Endometrial microvascular endothelial cells (primary cell): ENCODE measurements around the gene RORC. TPM values are rescaled to one million over a fixed set of nuclear protein-coding genes. Genes with fewer than 3 reads are reported as not detected.

ENCODE experiments used
- in situ Hi-C: cut with HindIII; loops from 2 replicates; pipeline ENCODE4 v1.10.0; 2017; ENCODE audit warnings: low sequenced_read_pairs, low pct_unique_long_range_greater_than_20kb; ENCODE audit errors: inconsistent ontology term
- total RNA-seq: library from RNA; depleted of rRNA; stranded (reverse); fragments of >200 nt; gene quantifications from one replicate; pipeline ENCODE4 v1.2.3, GENCODE V29; 2015; ENCODE audit errors: inconsistent ontology term

RORC gene
- total RNA-seq, 1 donor from 2014 or later: not detected

DNA sequence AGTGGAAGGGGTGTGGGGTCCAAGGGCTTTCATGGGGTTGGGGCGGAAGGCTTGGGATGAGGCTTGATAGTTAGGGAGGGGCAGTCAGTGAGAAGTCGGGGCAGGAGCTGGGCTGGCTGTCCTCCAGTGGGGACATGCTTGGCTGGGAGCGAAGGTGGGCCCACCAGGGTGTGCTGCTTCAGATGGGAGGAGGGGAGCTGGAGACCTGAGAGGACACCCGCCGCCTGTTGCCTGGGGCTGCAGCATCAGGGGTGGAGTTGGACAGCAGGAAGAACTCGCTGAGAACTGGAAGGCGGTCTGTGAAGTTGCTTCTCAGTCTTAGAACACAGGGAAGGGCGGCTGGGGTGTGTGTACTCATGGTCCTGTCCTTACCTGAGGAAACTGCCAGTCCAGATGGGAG is 20.3 kb upstream of the RORC start:
- in situ Hi-C loops: no loop called here

GRCh38 chr1:151849871-151850270 is 18.3 kb upstream of the RORC start:
- in situ Hi-C loops: loop anchor here (10.0 kb wide), 1 partner anchor 215 kb away; no protein-coding TSS in a partner anchor

DNA sequence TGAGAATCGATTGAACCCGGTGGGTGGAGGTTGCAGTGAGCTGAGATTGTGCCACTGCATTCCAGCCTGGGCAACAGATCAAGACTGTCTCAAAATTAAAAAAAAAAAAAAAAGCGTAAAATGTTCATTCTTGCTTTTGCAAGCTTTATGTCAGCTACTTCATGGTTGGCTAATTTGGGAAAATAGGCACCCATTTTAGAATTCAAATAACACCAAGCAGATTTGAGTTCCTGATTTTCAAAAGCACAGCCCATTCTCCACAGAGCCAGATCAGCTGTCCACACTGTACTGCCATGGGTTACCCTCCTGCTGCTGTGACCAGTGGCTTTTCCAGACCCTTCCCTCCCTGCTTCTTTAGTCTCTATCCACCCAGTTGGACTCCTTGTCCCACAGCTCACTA is 17.5 kb upstream of the RORC start:
- in situ Hi-C loops: loop anchor here (10.0 kb wide), 1 partner anchor 214 kb away; no protein-coding TSS in a partner anchor

- in situ Hi-C loops: loop anchor here (10.0 kb wide), 1 partner anchor 213 kb away; no protein-coding TSS in a partner anchor
Measured at GRCh38 chr1:151847867-151848596, 16.4 kb upstream of the RORC start.

DNA sequence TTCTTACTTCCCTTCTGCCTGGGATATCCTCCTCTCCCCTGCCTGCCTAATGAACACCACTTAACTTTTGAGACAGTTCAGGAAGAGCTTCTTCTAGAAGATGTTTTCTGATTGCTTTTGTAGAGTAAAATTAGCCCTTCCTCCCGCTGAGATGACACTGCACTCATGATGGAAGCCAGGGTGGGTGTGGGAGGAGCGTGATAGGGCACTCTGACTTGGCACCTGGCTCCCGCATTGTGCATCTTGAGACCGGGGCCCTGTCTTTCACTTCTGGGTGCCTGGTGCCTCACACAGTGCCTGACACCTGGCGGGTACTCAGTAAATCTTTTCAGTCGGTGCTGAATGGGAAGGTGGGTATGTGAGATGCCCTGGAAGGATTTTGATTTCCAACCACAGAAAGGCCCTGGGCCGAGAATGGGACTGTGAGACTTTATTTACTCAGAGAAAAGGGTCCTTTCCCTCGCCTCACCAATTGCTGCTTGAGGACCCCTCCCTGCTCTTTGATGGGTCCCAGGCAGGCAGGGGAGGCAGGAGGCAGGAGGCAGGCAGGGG is 15.2 kb upstream of the RORC start:
- in situ Hi-C loops: loop anchor here (10.0 kb wide), 1 partner anchor 212 kb away; no protein-coding TSS in a partner anchor

DNA sequence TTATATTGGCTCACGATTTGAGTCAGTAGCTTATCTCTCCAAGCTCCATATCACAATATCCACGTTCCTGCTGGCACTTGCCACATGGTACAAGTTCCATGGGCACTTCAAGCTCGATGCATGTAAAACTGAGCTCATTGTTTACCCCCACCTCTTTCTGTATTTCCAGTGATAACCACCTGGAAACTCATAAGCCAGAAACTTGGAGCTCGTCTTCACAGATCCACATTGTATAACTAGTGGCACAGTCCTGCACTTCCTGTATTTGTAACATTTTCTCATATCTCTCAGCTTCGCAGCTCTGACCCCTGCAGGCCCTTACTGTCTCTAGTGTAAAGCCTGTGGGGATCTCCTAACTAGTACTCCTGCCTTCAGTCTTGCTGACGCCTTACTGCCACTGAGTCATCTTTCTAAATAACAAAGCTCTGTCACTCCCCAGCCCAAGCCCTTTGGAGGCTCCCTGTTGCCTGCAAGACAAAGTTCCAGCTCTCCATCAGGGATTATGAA is 14.5 kb upstream of the RORC start:
- in situ Hi-C loops: loop anchor here (10.0 kb wide), 1 partner anchor 211 kb away; no protein-coding TSS in a partner anchor

- in situ Hi-C loops: loop anchor here (10.0 kb wide), 1 partner anchor 209 kb away; no protein-coding TSS in a partner anchor
Measured at GRCh38 chr1:151843398-151843797, 11.8 kb upstream of the RORC start.

DNA sequence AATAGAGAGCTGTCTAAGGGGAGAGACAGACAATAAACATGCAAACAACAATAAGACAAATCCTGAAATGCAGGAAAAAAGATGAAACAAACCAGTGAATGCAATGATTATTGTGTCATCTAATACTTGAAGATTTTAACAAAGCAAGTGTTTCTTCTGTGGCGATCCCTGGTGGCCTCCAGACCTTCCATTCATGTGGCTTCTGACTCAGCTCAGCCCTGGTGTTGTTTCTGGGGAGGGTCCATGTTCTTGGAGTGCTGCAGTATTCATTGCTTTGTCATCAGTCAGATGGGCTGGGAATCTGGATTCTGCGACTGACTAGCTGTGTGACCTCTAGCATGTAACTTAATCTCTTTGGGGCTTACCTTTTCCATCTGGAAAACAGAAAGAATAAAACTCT is 9.5 kb upstream of the RORC start:
- in situ Hi-C loops: loop anchor here (10.0 kb wide), 1 partner anchor 206 kb away; no protein-coding TSS in a partner anchor

DNA sequence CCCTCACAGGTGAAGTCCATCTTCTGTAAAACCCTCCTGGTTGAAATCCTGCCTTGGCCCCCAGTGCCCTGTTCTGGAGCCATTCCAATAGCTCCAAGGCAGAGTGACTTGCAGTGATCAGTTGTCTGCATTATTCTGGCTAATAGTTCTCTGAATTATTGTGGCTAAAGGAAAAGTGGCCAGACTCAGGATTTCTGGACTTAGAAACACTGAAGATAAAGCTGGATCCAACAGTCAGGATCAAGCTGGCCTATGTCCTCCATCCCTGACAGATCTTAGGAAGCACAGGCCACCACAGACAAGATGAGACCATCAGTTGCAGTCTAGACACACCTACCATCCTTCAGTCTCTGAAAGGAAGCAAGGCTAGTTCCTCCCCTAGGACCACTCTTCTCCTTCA is 8.8 kb upstream of the RORC start:
- in situ Hi-C loops: loop anchor here (10.0 kb wide), 1 partner anchor 206 kb away; no protein-coding TSS in a partner anchor

- in situ Hi-C loops: loop anchor here (10.0 kb wide), 1 partner anchor 205 kb away; no protein-coding TSS in a partner anchor
Measured at GRCh38 chr1:151839457-151840403, 8.1 kb upstream of the RORC start, which contains the start of gene C2CD4D. Gene C2CD4D, minus strand, starts transcription at chr1:151839820. Its CDS starts 831 bp downstream, at chr1:151838989.

DNA sequence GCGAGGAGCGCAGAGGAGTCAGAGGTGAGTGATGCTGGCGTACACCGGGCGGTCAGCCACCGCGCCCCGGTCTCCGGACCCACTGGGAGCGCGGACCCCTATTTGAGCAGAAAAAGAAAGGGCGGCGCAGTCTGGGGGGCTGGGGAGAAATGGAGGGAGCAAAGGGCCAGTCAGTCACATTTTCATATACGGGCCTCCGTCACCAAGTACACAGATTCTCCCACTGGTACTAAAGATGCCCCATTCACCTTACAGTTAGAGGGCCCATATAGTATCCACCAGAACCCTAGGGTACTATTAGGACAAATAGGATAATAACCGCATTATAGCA is 7.4 kb upstream of the RORC start:
- in situ Hi-C loops: no loop called here

DNA sequence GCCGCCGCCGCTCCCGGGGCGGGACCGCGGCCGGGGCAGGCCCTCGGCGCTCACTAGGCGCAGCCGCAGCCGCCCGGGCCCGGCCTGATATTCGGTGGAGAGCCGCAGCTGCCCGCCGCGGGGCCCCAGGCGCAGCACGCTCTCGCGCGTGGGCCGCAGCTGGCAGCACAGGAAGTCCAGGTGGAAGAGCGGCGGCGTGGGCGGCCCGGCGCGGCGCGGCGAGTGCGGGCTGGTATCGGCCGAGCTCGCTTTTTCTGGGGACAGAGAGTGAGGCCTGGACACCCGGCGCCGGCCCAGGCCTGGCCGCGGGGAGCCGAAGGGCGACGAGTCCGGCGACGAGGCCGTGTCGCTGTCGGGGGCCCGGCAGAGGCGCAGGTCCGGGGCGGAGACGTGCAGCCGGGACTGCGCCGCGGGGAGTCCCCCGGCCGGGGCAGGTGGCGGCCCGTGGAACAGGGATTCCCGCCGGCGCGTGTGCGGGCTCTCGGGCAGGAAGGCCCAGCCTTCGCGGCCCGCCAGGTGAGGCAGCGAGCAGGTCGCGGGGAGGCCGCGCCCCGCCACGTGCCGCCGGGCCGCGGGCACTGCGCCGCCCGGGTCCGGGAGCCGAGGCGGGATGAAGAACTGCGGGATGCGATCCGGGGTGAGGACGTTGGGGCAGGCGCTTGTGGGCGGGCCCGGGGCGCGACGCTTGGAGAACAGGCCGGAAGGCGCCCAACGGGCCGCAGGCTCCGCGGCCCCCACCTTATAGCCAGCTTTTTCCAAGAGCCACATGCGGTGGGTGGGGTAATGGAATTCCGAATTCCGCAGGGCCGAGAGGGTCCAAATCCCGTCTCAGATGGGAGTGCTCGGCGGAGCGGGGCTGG is 6.8 kb upstream of the RORC start:
- in situ Hi-C loops: no loop called here

- in situ Hi-C loops: no loop called here
Measured at GRCh38 chr1:151837884-151838221, 6.3 kb upstream of the RORC start.

GRCh38 chr1:151837197-151837596 is 5.6 kb upstream of the RORC start:
- in situ Hi-C loops: no loop called here

DNA sequence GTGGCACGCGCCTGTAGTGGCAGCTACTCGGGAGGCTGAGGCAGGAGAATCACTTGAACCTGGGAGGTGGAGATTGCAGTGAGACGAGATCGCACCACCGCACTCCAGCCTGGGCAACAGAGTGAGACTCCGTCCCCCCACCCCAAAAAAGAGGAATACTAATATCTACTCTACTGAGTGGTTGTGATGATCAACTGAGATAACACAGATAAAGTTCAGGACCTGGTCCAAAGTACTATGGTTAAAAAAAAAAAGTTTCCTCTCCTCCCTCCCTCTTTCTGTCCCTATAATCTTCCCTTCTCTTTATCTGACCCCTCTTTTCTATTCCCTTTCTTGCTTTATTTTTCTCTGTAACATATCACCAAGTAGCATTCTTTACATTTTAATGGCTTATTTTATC is 4.0 kb upstream of the RORC start:
- in situ Hi-C loops: no loop called here

- in situ Hi-C loops: no loop called here
Measured at GRCh38 chr1:151834239-151834638, 2.6 kb upstream of the RORC start.

GRCh38 chr1:151833172-151833900 is 1.7 kb upstream of the RORC start:
- in situ Hi-C loops: no loop called here
